Hepatocyte (in vitro differentiated cells): Measurements from ENCODE around the gene SART3.

Source experiments
- CTCF ChIP-seq: fragments of 200-600 bp; sonication (generic); IDR thresholded peaks from 2 replicates; pipeline ENCODE4 v1.5.1; 2016; ENCODE audit warnings: antibody characterized with exemption, mild to moderate bottlenecking; ENCODE audit not compliant: poor library complexity
- EZH2phosphoT487 ChIP-seq: fragments of 200-600 bp; sonication (generic); IDR thresholded peaks from one replicate; pipeline ENCODE4 v1.6.1; 2018; ENCODE audit warnings: antibody characterized with exemption, mild to moderate bottlenecking, low read depth, moderate library complexity; ENCODE audit not compliant: unreplicated experiment, severe bottlenecking

- TF ChIP-seq CTCF (no peak), EZH2phosphoT487 (no peak)
Observed at GRCh38 chr12:108603743-108604142, 42.8 kb upstream of the SART3 start.
